ENCODE data around the gene CORO1C. TPM values are rescaled to one million over a fixed set of nuclear protein-coding genes. Genes with fewer than 3 reads are reported as not detected.
A peak's percentile ranks its signal among the peaks of the same experiment; 100 is the strongest.

Gene CORO1C
- total RNA-seq, 1 donor from 2014 or later = 391 TPM

DNA sequence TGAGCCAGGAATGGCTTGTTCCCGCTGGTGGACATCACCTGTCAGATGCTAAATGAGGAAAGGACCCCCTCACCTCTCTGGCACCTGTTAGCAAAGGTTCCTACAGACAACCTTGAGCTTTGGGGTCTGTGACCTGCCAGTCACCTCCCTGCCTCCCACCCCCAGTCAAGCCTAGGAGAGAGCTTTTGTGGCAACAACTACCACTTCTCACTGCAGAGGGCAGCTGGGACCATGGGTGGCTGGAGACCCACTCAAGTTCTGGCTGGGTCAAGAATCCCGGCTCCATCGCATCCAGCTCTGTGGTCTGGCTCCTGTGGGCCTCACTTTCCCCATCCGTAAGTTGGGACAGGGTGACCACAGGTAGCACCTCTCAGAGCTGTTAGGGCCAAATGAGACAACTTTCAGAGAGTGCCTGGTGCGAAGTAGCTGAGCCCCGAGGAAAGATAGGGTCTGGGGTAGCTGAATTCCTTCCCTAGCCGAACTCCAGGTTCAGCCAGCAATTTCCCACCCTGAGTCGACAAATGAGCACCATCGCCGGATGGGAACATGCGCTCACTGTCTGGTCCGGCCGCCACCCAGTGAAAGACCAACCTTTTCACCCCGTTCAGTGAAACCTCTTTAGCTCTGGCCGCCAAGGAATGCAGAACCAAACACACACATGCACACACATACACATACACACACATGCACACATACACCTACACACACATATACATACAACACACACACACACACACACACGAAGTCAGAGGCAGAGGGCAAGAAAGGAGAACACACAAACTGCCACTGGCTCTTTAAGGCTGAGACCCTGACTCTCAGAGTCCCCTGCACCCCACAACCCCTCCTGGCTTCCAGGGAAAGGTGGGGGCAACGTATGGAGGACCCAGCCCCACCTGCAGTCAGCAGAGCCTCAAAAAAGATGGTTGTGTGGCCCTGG lies 135.3 kb downstream of the CORO1C start:
- H3K9me3 Mint-ChIP-seq (ENCODE audit: unreplicated experiment) = no peaks in the 10 kb centered on the region
- Histone ChIP-seq H2AFZ (ENCODE audit: low read depth, low read length) (no peak overlapping the region), H3K4me1 (ENCODE audit: insufficient read depth, low read length) (no peaks in the 10 kb centered on the region), H3K4me3 (ENCODE audit: insufficient read depth, low read depth, low read length) (no peak overlapping the region), H3K79me2 (ENCODE audit: insufficient read depth, low read length) (no peaks in the 10 kb centered on the region), H3K27me3 (ENCODE audit: insufficient read depth, low read length) (no peaks in the 10 kb centered on the region), H3K36me3 (ENCODE audit: insufficient read depth, low read length) (no peaks in the 10 kb centered on the region), H3K27ac (ENCODE audit: low read depth, low read length) (no peak overlapping the region), H3K9ac (ENCODE audit: low read length) (no peak overlapping the region), H3K4me2 (ENCODE audit: low read length) (peak overlapping the region; percentile 81), H4K20me1 (ENCODE audit: insufficient read depth, low read length) (peaks cover 7% of the 10 kb centered on the region), H3K9me3 (ENCODE audit: insufficient read depth, low read depth, low read length) (no peaks in the 10 kb centered on the region)
- TF ChIP-seq EZH2 (IDR thresholded peaks at IDR 0.05; ENCODE audit: insufficient read depth, low read length) (no peak), CTCF (IDR thresholded peaks at IDR 0.05; ENCODE audit: insufficient read depth, low read depth, low read length) (no peak)
- no peak for FAIRE-seq
- H3K4me3 Mint-ChIP-seq (ENCODE audit: unreplicated experiment) = no peak overlapping the region
- H3K4me1 Mint-ChIP-seq (ENCODE audit: low read depth, unreplicated experiment) = no peaks in the 10 kb centered on the region
- no peaks in the 10 kb centered on the region for H3K36me3 Mint-ChIP-seq (ENCODE audit: low read depth, unreplicated experiment)
- no peak for DNase-seq (ENCODE audit: low read depth)
- no peak overlapping the region for H3K27ac Mint-ChIP-seq (ENCODE audit: unreplicated experiment)
- H3K27me3 Mint-ChIP-seq (ENCODE audit: low read depth, unreplicated experiment) = peaks cover 13% of the 10 kb centered on the region

Small RNA genes lying within 50 kb of the gene (microRNA-seq; reads per million reads assigned to microRNA genes)
- gene MIR4496 = not detected

Other genes with a start within 250 kb of the CORO1C start
- gene FICD, start 216.2 kb downstream of the CORO1C start, total RNA-seq = 3.5 and 4.7 TPM in 2 replicates
- gene SART3, start 170.3 kb downstream of the CORO1C start, total RNA-seq = 39.9 and 48.4 TPM in 2 replicates
- 121 and 124 TPM in 2 replicates for gene ISCU, start 168.9 kb downstream of the CORO1C start, total RNA-seq
- 0.91 and 1.8 TPM in 2 replicates for gene TMEM119, start 133.4 kb downstream of the CORO1C start, total RNA-seq
- gene SELPLG, start 97.6 kb downstream of the CORO1C start, total RNA-seq = 4.9 and 5.8 TPM in 2 replicates
- 64.6 and 75.9 TPM in 2 replicates for gene SSH1, start 126.1 kb upstream of the CORO1C start, total RNA-seq
- gene DAO, start 148.6 kb upstream of the CORO1C start, total RNA-seq = not detected in 2 replicates

Measured in astrocyte (in vitro differentiated cells and primary cell).